WTC11 (cell line): ENCODE data around the gene NHS. TPM values are rescaled to one million over a fixed set of nuclear protein-coding genes. Genes with fewer than 3 reads are reported as not detected.

ENCODE experiments used
- ATAC-seq: fragments of 200-7000 bp; cut with Tn5 transposase; 2 replicates; pipeline ENCODE4 v1.10.0; 2021; ENCODE audit warnings: mild to moderate bottlenecking, moderate library complexity
- CTCF ChIA-PET: fragments of 300-600 bp; sonication (Branson Sonifier 250); formaldehyde crosslinking; loops from one replicate; lab custom pipeline; 2021; ENCODE audit warnings: antibody characterized with exemption; lab: Charles Lee
- POLR2A ChIA-PET: fragments of 350-600 bp; sonication (Branson Sonifier 250); formaldehyde crosslinking; loops from one replicate; lab custom pipeline; 2021; ENCODE audit warnings: antibody characterized with exemption; lab: Charles Lee
- DNase-seq: peaks from one replicate; pipeline ENCODE4 v3.0.0; 2021; ENCODE audit warnings: low spot score
- H3K27ac Mint-ChIP-seq: 2 replicates; pipeline ENCODE4 v1.8.0; 2021; ENCODE audit warnings: mixed read lengths
- H3K27me3 Mint-ChIP-seq: 2 replicates; pipeline ENCODE4 v1.8.0; 2021; ENCODE audit warnings: low read depth, mild to moderate bottlenecking, moderate library complexity, mixed read lengths
- H3K36me3 Mint-ChIP-seq: 2 replicates; pipeline ENCODE4 v1.8.0; 2021; ENCODE audit warnings: mixed read lengths
- H3K4me1 Mint-ChIP-seq: 2 replicates; pipeline ENCODE4 v1.8.0; 2022; ENCODE audit warnings: mixed read lengths
- H3K4me3 Mint-ChIP-seq: 2 replicates; pipeline ENCODE4 v1.8.0; 2021; ENCODE audit warnings: mild to moderate bottlenecking, moderate library complexity, mixed read lengths
- H3K9me3 Mint-ChIP-seq: 2 replicates; pipeline ENCODE4 v1.8.0; 2021; ENCODE audit warnings: mixed read lengths
- ATF1 ChIP-seq: sonication (generic); formaldehyde crosslinking; IDR thresholded peaks from 2 replicates; pipeline ENCODE4 v1.8.1; 2023; ENCODE audit warnings: mild to moderate bottlenecking, moderate library complexity, missing genetic modification reagents
- CBFB ChIP-seq: sonication (generic); formaldehyde crosslinking; IDR thresholded peaks from 2 replicates; pipeline ENCODE4 v1.8.1; 2022; ENCODE audit warnings: mild to moderate bottlenecking, low read depth, missing genetic modification reagents
- ESRRA ChIP-seq: sonication (generic); formaldehyde crosslinking; IDR thresholded peaks from 2 replicates; pipeline ENCODE4 v1.8.1; 2022; ENCODE audit warnings: mild to moderate bottlenecking, missing genetic modification reagents, borderline replicate concordance
- FOXJ3 ChIP-seq: sonication (generic); formaldehyde crosslinking; IDR thresholded peaks from 2 replicates; pipeline ENCODE4 v1.9.0; 2021; ENCODE audit warnings: missing genetic modification reagents, mild to moderate bottlenecking, borderline replicate concordance
- IRF2 ChIP-seq: sonication (generic); formaldehyde crosslinking; IDR thresholded peaks from 2 replicates; pipeline ENCODE4 v1.8.0; 2022; ENCODE audit warnings: low read depth, missing genetic modification reagents, borderline replicate concordance
- MXD4 ChIP-seq: fragments of 250-450 bp; sonication (Bioruptor Pico); IDR thresholded peaks from 2 replicates; pipeline ENCODE4 v1.8.0; 2021; ENCODE audit warnings: mild to moderate bottlenecking, moderate library complexity, borderline replicate concordance
- OVOL2 ChIP-seq: fragments of 250-450 bp; sonication (Bioruptor Pico); IDR thresholded peaks from 2 replicates; pipeline ENCODE4 v1.9.0; 2021; ENCODE audit warnings: mild to moderate bottlenecking, borderline replicate concordance
- PRRX2 ChIP-seq: fragments of 250-450 bp; sonication (Bioruptor Pico); IDR thresholded peaks from 2 replicates; pipeline ENCODE4 v1.8.0; 2021; ENCODE audit warnings: mild to moderate bottlenecking
- SP1 ChIP-seq: sonication (generic); formaldehyde crosslinking; conservative IDR thresholded peaks from 2 replicates; pipeline ENCODE4 v1.8.1; 2022; ENCODE audit warnings: missing genetic modification reagents
- TEAD4 ChIP-seq: sonication (generic); formaldehyde crosslinking; IDR thresholded peaks from 2 replicates; pipeline ENCODE4 v1.8.0; 2022; ENCODE audit warnings: mild to moderate bottlenecking, missing genetic modification reagents
- ZNF232 ChIP-seq: sonication (generic); formaldehyde crosslinking; IDR thresholded peaks from 2 replicates; pipeline ENCODE4 v1.8.0; 2022; ENCODE audit warnings: mild to moderate bottlenecking, missing genetic modification reagents
- total RNA-seq: library from RNA; stranded (reverse); gene quantifications from 3 replicates; pipeline ENCODE4 v1.2.3, GENCODE V29; 2021
- TF ChIP-seq, protein P1 (sequence below): sonication (generic); formaldehyde crosslinking; IDR thresholded peaks from 2 replicates; pipeline ENCODE4 v1.8.1; 2022; ENCODE audit warnings: mild to moderate bottlenecking, missing genetic modification reagents, moderate library complexity, borderline replicate concordance
- TF ChIP-seq, protein P2 (sequence below): fragments of 250-450 bp; sonication (Bioruptor Pico); IDR thresholded peaks from 2 replicates; pipeline ENCODE4 v2.1.2; 2022; ENCODE audit warnings: mild to moderate bottlenecking, moderate library complexity
- TF ChIP-seq, protein P3 (sequence below): fragments of 250-450 bp; sonication (Bioruptor Pico); IDR thresholded peaks from 2 replicates; pipeline ENCODE4 v1.8.0; 2021; ENCODE audit warnings: mild to moderate bottlenecking
- TF ChIP-seq, protein P4 (sequence below): sonication (generic); formaldehyde crosslinking; IDR thresholded peaks from 2 replicates; pipeline ENCODE4 v1.8.1; 2023; ENCODE audit warnings: mild to moderate bottlenecking, missing genetic modification reagents
- TF ChIP-seq, protein P5 (sequence below): sonication (generic); formaldehyde crosslinking; IDR thresholded peaks from 2 replicates; pipeline ENCODE4 v1.8.0; 2022; ENCODE audit warnings: mild to moderate bottlenecking, missing genetic modification reagents
- TF ChIP-seq, protein P6 (sequence below): sonication (generic); formaldehyde crosslinking; conservative IDR thresholded peaks from 2 replicates; pipeline ENCODE4 v1.8.1; 2022; ENCODE audit warnings: mild to moderate bottlenecking, missing genetic modification reagents
- TF ChIP-seq, protein P7 (sequence below): sonication (generic); formaldehyde crosslinking; IDR thresholded peaks from 2 replicates; pipeline ENCODE4 v1.8.1; 2023; ENCODE audit warnings: mild to moderate bottlenecking, moderate library complexity, missing genetic modification reagents
- TF ChIP-seq, protein P8 (sequence below): sonication (generic); formaldehyde crosslinking; IDR thresholded peaks from 2 replicates; pipeline ENCODE4 v1.8.0; 2022; ENCODE audit warnings: missing genetic modification reagents
- TF ChIP-seq, protein P9 (sequence below): fragments of 200-600 bp; IDR thresholded peaks from 2 replicates; pipeline ENCODE4 v1.8.0; 2022; ENCODE audit warnings: antibody characterized with exemption

NHS gene
- total RNA-seq, 1 experiment from 2014 or later = 5.8 TPM

DNA sequence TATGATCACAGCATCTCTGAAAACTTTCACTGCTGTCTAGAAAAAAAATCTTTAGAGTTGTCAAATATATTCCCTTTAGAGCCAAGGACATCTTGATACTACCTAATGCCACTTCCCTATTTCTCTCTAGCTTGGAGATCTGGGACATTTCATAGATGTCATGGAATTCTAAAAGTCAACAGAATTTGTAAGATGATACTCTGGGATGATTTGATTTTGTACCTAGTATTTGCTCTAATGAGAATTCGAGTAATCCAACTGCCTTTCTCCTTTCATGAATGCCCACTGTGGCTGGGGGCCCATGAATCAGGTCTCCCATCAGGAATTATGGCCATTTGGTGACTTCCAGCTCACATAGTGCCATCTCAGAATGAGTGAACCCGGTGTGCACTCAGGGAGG, 73.2 kb downstream of the NHS start:
- TF ChIP-seq, protein P1, sequence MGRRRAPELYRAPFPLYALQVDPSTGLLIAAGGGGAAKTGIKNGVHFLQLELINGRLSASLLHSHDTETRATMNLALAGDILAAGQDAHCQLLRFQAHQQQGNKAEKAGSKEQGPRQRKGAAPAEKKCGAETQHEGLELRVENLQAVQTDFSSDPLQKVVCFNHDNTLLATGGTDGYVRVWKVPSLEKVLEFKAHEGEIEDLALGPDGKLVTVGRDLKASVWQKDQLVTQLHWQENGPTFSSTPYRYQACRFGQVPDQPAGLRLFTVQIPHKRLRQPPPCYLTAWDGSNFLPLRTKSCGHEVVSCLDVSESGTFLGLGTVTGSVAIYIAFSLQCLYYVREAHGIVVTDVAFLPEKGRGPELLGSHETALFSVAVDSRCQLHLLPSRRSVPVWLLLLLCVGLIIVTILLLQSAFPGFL = no peak
- TF ChIP-seq, protein P2, sequence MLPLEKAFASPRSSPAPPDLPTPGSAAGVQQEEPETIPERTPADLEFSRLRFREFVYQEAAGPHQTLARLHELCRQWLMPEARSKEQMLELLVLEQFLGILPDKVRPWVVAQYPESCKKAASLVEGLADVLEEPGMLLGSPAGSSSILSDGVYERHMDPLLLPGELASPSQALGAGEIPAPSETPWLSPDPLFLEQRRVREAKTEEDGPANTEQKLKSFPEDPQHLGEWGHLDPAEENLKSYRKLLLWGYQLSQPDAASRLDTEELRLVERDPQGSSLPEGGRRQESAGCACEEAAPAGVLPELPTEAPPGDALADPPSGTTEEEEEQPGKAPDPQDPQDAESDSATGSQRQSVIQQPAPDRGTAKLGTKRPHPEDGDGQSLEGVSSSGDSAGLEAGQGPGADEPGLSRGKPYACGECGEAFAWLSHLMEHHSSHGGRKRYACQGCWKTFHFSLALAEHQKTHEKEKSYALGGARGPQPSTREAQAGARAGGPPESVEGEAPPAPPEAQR = no peak
- no peak for TF ChIP-seq FOXJ3
- TF ChIP-seq CBFB (CRISPR knock-in tag) = no peak
- no peak for TF ChIP-seq OVOL2
- no peak for TF ChIP-seq ESRRA (CRISPR knock-in tag)
- TF ChIP-seq SP1 (CRISPR knock-in tag) = no peak
- TF ChIP-seq, protein P3, sequence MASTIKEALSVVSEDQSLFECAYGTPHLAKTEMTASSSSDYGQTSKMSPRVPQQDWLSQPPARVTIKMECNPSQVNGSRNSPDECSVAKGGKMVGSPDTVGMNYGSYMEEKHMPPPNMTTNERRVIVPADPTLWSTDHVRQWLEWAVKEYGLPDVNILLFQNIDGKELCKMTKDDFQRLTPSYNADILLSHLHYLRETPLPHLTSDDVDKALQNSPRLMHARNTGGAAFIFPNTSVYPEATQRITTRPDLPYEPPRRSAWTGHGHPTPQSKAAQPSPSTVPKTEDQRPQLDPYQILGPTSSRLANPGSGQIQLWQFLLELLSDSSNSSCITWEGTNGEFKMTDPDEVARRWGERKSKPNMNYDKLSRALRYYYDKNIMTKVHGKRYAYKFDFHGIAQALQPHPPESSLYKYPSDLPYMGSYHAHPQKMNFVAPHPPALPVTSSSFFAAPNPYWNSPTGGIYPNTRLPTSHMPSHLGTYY (CRISPR knock-in tag) = no peak
- TF ChIP-seq, protein P4, sequence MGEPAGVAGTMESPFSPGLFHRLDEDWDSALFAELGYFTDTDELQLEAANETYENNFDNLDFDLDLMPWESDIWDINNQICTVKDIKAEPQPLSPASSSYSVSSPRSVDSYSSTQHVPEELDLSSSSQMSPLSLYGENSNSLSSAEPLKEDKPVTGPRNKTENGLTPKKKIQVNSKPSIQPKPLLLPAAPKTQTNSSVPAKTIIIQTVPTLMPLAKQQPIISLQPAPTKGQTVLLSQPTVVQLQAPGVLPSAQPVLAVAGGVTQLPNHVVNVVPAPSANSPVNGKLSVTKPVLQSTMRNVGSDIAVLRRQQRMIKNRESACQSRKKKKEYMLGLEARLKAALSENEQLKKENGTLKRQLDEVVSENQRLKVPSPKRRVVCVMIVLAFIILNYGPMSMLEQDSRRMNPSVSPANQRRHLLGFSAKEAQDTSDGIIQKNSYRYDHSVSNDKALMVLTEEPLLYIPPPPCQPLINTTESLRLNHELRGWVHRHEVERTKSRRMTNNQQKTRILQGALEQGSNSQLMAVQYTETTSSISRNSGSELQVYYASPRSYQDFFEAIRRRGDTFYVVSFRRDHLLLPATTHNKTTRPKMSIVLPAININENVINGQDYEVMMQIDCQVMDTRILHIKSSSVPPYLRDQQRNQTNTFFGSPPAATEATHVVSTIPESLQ (CRISPR knock-in tag) = no peak
- TF ChIP-seq, protein P5, sequence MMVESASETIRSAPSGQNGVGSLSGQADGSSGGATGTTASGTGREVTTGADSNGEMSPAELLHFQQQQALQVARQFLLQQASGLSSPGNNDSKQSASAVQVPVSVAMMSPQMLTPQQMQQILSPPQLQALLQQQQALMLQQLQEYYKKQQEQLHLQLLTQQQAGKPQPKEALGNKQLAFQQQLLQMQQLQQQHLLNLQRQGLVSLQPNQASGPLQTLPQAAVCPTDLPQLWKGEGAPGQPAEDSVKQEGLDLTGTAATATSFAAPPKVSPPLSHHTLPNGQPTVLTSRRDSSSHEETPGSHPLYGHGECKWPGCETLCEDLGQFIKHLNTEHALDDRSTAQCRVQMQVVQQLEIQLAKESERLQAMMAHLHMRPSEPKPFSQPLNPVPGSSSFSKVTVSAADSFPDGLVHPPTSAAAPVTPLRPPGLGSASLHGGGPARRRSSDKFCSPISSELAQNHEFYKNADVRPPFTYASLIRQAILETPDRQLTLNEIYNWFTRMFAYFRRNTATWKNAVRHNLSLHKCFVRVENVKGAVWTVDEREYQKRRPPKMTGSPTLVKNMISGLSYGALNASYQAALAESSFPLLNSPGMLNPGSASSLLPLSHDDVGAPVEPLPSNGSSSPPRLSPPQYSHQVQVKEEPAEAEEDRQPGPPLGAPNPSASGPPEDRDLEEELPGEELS (CRISPR knock-in tag) = no peak
- no peak for TF ChIP-seq PRRX2 (CRISPR knock-in tag)
- no peak for TF ChIP-seq TEAD4 (CRISPR knock-in tag)
- TF ChIP-seq, protein P6, sequence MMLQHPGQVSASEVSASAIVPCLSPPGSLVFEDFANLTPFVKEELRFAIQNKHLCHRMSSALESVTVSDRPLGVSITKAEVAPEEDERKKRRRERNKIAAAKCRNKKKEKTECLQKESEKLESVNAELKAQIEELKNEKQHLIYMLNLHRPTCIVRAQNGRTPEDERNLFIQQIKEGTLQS (CRISPR knock-in tag) = no peak
- Mint-ChIP-seq H3K4me3 (no peak overlapping the region), H3K27ac (no peak overlapping the region), H3K4me1 (peaks cover 28% of the 10 kb centered on the region), H3K36me3 (no peaks in the 10 kb centered on the region), H3K9me3 (no peaks in the 10 kb centered on the region), H3K27me3 (no peaks in the 10 kb centered on the region)
- ATAC-seq (no peak), DNase-seq (no peak)
- CTCF ChIA-PET = no interaction called here
- POLR2A ChIA-PET = no interaction called here

DNA sequence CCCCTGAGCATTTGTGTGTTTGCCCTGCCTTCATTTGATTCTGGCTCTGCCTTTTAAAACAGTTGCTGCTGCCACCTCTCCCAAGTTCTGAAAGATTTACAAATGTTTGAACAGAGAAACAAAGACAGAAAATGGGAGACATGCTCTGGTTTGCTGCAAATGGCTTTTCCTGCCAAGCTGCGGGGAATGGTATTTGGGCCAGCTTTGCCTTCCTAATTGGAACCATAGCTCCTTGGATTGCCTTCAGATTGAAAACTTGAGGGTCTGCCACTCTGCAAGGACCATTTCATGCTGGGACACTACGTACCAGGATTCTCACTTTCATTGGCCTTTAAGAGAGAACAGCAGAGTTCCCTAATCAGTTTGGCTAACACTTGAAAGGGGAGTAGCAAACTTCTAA, 74.9 kb downstream of the NHS start:
- Mint-ChIP-seq H3K9me3 (no peaks in the 10 kb centered on the region), H3K4me1 (peaks cover 24% of the 10 kb centered on the region), H3K27ac (no peak overlapping the region), H3K36me3 (no peaks in the 10 kb centered on the region), H3K4me3 (no peak overlapping the region), H3K27me3 (no peaks in the 10 kb centered on the region)
- DNase-seq (no peak), ATAC-seq (no peak)
- CTCF ChIA-PET = no interaction called here
- POLR2A ChIA-PET = no interaction called here
- TF ChIP-seq MXD4 (CRISPR knock-in tag) (no peak), ZNF232 (CRISPR knock-in tag) (no peak), SP1 (CRISPR knock-in tag) (no peak), ATF1 (CRISPR knock-in tag) (no peak), IRF2 (no peak), OVOL2 (no peak)
- TF ChIP-seq, protein P7, sequence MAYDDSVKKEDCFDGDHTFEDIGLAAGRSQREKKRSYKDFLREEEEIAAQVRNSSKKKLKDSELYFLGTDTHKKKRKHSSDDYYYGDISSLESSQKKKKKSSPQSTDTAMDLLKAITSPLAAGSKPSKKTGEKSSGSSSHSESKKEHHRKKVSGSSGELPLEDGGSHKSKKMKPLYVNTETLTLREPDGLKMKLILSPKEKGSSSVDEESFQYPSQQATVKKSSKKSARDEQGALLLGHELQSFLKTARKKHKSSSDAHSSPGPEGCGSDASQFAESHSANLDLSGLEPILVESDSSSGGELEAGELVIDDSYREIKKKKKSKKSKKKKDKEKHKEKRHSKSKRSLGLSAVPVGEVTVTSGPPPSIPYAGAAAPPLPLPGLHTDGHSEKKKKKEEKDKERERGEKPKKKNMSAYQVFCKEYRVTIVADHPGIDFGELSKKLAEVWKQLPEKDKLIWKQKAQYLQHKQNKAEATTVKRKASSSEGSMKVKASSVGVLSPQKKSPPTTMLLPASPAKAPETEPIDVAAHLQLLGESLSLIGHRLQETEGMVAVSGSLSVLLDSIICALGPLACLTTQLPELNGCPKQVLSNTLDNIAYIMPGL (CRISPR knock-in tag) = no peak
- TF ChIP-seq, protein P8, sequence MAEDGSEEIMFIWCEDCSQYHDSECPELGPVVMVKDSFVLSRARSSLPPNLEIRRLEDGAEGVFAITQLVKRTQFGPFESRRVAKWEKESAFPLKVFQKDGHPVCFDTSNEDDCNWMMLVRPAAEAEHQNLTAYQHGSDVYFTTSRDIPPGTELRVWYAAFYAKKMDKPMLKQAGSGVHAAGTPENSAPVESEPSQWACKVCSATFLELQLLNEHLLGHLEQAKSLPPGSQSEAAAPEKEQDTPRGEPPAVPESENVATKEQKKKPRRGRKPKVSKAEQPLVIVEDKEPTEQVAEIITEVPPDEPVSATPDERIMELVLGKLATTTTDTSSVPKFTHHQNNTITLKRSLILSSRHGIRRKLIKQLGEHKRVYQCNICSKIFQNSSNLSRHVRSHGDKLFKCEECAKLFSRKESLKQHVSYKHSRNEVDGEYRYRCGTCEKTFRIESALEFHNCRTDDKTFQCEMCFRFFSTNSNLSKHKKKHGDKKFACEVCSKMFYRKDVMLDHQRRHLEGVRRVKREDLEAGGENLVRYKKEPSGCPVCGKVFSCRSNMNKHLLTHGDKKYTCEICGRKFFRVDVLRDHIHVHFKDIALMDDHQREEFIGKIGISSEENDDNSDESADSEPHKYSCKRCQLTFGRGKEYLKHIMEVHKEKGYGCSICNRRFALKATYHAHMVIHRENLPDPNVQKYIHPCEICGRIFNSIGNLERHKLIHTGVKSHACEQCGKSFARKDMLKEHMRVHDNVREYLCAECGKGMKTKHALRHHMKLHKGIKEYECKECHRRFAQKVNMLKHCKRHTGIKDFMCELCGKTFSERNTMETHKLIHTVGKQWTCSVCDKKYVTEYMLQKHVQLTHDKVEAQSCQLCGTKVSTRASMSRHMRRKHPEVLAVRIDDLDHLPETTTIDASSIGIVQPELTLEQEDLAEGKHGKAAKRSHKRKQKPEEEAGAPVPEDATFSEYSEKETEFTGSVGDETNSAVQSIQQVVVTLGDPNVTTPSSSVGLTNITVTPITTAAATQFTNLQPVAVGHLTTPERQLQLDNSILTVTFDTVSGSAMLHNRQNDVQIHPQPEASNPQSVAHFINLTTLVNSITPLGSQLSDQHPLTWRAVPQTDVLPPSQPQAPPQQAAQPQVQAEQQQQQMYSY (CRISPR knock-in tag) = no peak
- TF ChIP-seq, protein P9, sequence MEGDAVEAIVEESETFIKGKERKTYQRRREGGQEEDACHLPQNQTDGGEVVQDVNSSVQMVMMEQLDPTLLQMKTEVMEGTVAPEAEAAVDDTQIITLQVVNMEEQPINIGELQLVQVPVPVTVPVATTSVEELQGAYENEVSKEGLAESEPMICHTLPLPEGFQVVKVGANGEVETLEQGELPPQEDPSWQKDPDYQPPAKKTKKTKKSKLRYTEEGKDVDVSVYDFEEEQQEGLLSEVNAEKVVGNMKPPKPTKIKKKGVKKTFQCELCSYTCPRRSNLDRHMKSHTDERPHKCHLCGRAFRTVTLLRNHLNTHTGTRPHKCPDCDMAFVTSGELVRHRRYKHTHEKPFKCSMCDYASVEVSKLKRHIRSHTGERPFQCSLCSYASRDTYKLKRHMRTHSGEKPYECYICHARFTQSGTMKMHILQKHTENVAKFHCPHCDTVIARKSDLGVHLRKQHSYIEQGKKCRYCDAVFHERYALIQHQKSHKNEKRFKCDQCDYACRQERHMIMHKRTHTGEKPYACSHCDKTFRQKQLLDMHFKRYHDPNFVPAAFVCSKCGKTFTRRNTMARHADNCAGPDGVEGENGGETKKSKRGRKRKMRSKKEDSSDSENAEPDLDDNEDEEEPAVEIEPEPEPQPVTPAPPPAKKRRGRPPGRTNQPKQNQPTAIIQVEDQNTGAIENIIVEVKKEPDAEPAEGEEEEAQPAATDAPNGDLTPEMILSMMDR = no peak
